HEK293 (cell line): ENCODE data around the gene MYH13.

Experiments
- ELK4 ChIP-seq: IDR thresholded peaks from 2 replicates; pipeline ENCODE4 v1.6.1; 2011; ENCODE audit warnings: mild to moderate bottlenecking, low read depth, low read length, borderline replicate concordance
- GFI1B ChIP-seq: fragments of 450-650 bp; formaldehyde crosslinking; IDR thresholded peaks from 2 replicates; pipeline ENCODE4 v1.5.1; 2016; ENCODE audit warnings: missing biosample characterization, missing genetic modification characterization
- KLF9 ChIP-seq: fragments of 450-650 bp; formaldehyde crosslinking; IDR thresholded peaks from 2 replicates; pipeline ENCODE4 v1.5.1; 2016; ENCODE audit warnings: missing biosample characterization, missing genetic modification characterization, low read depth
- ZNF274 ChIP-seq, 2 experiments: fragments of 200-500 bp in 1 of 2; fragments of 450-650 bp in 1 of 2; sonication (Bioruptor generic) in 1 of 2; formaldehyde crosslinking in 1 of 2; IDR thresholded peaks; 2 replicates each; pipeline versions ENCODE4 v1.5.1 to v1.6.1; 2014 to 2016; ENCODE audit warnings: borderline replicate concordance in 1 of 2, inconsistent platforms in 1 of 2, low read length in 1 of 2, missing biosample characterization in 1 of 2, missing genetic modification characterization in 1 of 2
- ZNF558 ChIP-seq: fragments of 450-650 bp; formaldehyde crosslinking; IDR thresholded peaks from 2 replicates; pipeline ENCODE4 v1.5.1; 2016; ENCODE audit warnings: missing biosample characterization, missing genetic modification characterization
- TF ChIP-seq, protein P1 (sequence below): fragments of 450-650 bp; formaldehyde crosslinking; IDR thresholded peaks from 2 replicates; pipeline ENCODE4 v1.5.1; 2016; ENCODE audit warnings: missing biosample characterization, missing genetic modification characterization
- TF ChIP-seq, protein P2 (sequence below): fragments of 450-650 bp; formaldehyde crosslinking; IDR thresholded peaks from 2 replicates; pipeline ENCODE4 v1.5.1; 2016; ENCODE audit warnings: missing biosample characterization, missing genetic modification characterization

DNA sequence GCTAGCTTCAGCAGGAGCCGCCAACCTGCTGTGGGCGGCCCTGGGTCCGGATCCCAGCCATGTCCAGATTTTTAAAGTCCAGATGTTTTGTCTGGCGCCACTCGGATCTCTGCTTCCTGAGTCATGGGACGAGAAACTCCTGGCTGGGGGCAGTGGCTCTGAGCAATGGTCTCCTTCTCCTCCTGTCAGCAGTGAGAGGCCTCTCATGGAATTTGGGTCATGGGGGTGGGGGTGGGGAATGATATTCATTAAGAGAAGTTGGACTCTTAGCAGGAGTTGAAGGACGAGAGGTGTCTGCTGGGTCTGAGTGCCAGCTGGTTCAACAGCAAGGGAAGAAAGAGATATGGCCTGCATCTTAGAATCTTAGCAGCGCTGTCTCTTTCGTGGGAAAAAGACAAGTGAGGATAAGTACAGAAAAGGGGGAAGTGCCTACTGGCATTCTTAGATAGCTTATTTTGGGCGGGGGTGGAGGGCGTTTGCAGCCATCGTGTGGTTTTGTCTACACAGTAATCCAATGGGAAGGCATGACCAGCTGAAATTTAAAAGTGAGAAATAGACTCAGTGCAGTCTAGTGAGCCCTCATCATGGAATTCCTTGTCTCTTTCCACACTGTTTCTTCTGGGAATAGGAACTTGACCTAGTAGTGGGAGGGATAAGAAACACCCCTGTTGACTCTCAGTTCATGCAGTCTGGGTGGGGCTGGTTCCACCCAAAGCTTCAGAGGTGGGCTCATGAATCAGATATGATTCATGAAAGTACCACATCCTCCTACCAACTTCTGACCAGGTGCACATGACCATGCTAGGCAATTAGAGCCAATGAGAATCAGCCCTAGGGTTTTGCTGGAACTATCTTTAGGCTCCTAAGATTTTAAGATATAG lies 80.5 kb downstream of the MYH13 start:
- TF ChIP-seq, protein P1, sequence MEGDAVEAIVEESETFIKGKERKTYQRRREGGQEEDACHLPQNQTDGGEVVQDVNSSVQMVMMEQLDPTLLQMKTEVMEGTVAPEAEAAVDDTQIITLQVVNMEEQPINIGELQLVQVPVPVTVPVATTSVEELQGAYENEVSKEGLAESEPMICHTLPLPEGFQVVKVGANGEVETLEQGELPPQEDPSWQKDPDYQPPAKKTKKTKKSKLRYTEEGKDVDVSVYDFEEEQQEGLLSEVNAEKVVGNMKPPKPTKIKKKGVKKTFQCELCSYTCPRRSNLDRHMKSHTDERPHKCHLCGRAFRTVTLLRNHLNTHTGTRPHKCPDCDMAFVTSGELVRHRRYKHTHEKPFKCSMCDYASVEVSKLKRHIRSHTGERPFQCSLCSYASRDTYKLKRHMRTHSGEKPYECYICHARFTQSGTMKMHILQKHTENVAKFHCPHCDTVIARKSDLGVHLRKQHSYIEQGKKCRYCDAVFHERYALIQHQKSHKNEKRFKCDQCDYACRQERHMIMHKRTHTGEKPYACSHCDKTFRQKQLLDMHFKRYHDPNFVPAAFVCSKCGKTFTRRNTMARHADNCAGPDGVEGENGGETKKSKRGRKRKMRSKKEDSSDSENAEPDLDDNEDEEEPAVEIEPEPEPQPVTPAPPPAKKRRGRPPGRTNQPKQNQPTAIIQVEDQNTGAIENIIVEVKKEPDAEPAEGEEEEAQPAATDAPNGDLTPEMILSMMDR = no peak
- TF ChIP-seq GFI1B = no peak
- TF ChIP-seq, protein P2, sequence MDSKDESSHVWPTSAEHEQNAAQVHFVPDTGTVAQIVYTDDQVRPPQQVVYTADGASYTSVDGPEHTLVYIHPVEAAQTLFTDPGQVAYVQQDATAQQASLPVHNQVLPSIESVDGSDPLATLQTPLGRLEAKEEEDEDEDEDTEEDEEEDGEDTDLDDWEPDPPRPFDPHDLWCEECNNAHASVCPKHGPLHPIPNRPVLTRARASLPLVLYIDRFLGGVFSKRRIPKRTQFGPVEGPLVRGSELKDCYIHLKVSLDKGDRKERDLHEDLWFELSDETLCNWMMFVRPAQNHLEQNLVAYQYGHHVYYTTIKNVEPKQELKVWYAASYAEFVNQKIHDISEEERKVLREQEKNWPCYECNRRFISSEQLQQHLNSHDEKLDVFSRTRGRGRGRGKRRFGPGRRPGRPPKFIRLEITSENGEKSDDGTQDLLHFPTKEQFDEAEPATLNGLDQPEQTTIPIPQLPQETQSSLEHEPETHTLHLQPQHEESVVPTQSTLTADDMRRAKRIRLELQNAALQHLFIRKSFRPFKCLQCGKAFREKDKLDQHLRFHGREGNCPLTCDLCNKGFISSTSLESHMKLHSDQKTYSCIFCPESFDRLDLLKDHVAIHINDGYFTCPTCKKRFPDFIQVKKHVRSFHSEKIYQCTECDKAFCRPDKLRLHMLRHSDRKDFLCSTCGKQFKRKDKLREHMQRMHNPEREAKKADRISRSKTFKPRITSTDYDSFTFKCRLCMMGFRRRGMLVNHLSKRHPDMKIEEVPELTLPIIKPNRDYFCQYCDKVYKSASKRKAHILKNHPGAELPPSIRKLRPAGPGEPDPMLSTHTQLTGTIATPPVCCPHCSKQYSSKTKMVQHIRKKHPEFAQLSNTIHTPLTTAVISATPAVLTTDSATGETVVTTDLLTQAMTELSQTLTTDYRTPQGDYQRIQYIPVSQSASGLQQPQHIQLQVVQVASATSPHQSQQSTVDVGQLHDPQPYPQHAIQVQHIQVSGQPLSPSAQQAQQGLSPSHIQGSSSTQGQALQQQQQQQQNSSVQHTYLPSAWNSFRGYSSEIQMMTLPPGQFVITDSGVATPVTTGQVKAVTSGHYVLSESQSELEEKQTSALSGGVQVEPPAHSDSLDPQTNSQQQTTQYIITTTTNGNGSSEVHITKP = no peak
- no peak for TF ChIP-seq ZNF558 (tag by site-specific recombination)
- no peak for TF ChIP-seq ELK4
- no peak for TF ChIP-seq KLF9 (tag by site-specific recombination)
- TF ChIP-seq ZNF274 (IDR thresholded peaks at IDR 0.05; ENCODE audit: low read length) = no peak
- TF ChIP-seq ZNF274 (tag by site-specific recombination; IDR thresholded peaks at IDR 0.05; ENCODE audit: borderline replicate concordance) = no peak
